Mesodermal cell (in vitro differentiated cells): ENCODE measurements around the gene EGFLAM.

Experiments
- H3K27ac ChIP-seq: 2 replicates; pipeline ENCODE4 v1.7.0; 2013; ENCODE audit warnings: mild to moderate bottlenecking, low read depth, low read length, moderate library complexity; ENCODE audit not compliant: severe bottlenecking
- H3K36me3 ChIP-seq: 2 replicates; pipeline ENCODE4 v1.7.1; 2013; ENCODE audit warnings: mild to moderate bottlenecking, low read length, moderate library complexity; ENCODE audit not compliant: control insufficient read depth, insufficient read depth
- H3K4me1 ChIP-seq: one replicate; pipeline ENCODE4 v1.7.1; 2013; ENCODE audit warnings: mild to moderate bottlenecking, low read length; ENCODE audit not compliant: insufficient read depth, control insufficient read depth, poor library complexity, severe bottlenecking
- H3K4me3 ChIP-seq: 2 replicates; pipeline ENCODE4 v1.7.0; 2013; ENCODE audit warnings: low read length, control low read depth, mild to moderate bottlenecking; ENCODE audit not compliant: insufficient read depth, poor library complexity, severe bottlenecking; ENCODE audit errors: extremely low read depth
- H3K9me3 ChIP-seq: 2 replicates; pipeline ENCODE4 v1.7.1; 2013; ENCODE audit warnings: mild to moderate bottlenecking, low read length, moderate library complexity; ENCODE audit not compliant: control insufficient read depth
- WGBS, 2 experiments: methylation state at CpG; one replicate each; pipeline ENCODE4 v1.1.5; 2013; ENCODE audit warnings: missing lambda C conversion rate in 2 of 2; ENCODE audit not compliant: insufficient coverage in 2 of 2; 5-methylcytosine and 5-hydroxymethylcytosine counted together

Gene EGFLAM

DNA sequence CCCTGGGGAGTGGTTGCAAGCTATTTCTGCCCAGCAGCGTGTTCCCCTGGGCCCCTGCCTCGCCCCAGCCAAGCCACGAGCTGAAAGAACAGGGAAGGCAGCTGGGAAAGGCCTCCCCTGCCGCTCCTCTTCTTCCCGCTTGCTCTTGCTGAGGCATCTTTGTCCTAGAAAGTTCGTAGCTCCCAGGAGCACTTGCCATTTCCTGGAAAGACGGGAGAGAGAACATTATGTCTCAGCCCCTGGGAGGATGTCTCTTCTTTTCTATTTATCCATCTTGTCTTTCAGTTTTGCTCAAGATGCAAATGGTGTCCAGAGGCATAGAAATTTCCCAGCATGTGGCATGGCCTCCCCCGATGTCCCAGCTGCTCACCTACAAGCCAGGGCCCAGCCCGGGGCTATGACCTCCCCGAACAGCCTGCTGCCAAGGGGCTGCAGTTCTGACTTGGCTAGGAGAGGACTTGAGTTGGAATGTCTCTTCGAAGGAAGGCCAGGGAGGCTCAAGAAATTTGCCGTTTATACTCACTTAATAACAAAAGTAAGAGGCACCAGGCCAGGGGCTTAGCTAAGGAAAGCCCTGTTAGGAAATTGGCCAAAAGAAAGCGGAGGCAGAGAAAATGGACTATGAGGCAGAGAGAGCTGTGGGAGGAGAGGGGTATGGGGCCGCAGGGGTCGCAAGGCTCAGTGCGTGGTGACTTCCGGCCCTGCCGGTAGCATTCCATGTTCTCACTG is 210.8 kb downstream of the EGFLAM start:
- no peak overlapping the region for H3K27ac ChIP-seq
- no peak overlapping the region for H3K4me3 ChIP-seq
- no peaks in the 10 kb centered on the region for H3K36me3 ChIP-seq
- no peaks in the 10 kb centered on the region for H3K9me3 ChIP-seq
- peaks cover 14% of the 10 kb centered on the region for H3K4me1 ChIP-seq
- WGBS, 2 experiments, result 87 to 89% methylated on average over 10 to 13 of the region's 18 CpGs

DNA sequence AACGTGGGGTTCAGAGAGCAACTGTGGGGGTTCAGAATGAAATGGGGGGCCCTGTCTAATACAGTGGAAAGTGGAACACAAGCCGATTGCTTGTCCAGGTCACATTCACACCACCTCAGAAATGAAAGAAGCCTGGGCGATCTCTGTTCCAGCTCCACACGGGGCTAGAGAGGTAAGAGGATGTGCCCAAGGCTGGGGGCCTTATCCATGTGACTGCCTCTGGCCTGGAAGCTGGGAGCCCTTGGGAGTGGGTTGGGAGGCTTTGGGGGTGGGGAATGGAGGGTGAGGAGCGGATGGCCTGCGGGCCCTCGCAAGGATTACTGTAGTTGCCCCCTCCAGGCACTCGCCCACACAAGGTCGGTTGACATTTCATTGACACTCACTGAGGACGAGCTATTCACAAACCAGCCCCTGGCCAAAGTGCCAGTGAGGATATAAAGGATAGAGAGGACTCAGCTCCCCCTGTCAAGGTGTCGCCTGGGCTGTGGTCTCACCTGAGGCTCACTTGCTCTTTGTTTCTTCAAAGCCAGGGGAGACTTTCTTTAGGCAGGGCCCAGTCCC is 211.4 kb downstream of the EGFLAM start:
- H3K27ac ChIP-seq, result no peak overlapping the region
- WGBS, 2 experiments, result 89 to 93% methylated on average over 5 to 6 of the region's 11 CpGs
- no peaks in the 10 kb centered on the region for H3K36me3 ChIP-seq
- no peaks in the 10 kb centered on the region for H3K9me3 ChIP-seq
- H3K4me3 ChIP-seq, result no peak overlapping the region
- H3K4me1 ChIP-seq, result peaks cover 10% of the 10 kb centered on the region

GRCh38 chr5:38471709-38472108 is 213.3 kb downstream of the EGFLAM start:
- no peaks in the 10 kb centered on the region for H3K36me3 ChIP-seq
- H3K27ac ChIP-seq, result no peak overlapping the region
- no peak overlapping the region for H3K4me3 ChIP-seq
- H3K4me1 ChIP-seq, result peaks cover 10% of the 10 kb centered on the region
- 93 to 100% methylated on average over 3 to 4 of the region's 4 CpGs for WGBS, 2 experiments
- no peaks in the 10 kb centered on the region for H3K9me3 ChIP-seq

GRCh38 chr5:38472541-38472940 is 214.2 kb downstream of the EGFLAM start:
- Histone ChIP-seq H3K27ac (no peak overlapping the region), H3K4me1 (peaks cover 9% of the 10 kb centered on the region), H3K4me3 (no peak overlapping the region), H3K9me3 (no peaks in the 10 kb centered on the region), H3K36me3 (no peaks in the 10 kb centered on the region)
- WGBS, 2 experiments, result 98% methylated on average over 5 to 6 of the region's 7 CpGs

- Histone ChIP-seq H3K4me1 (peaks cover 4% of the 10 kb centered on the region), H3K27ac (no peak overlapping the region), H3K9me3 (no peaks in the 10 kb centered on the region), H3K36me3 (no peaks in the 10 kb centered on the region), H3K4me3 (no peak overlapping the region)
- 68 to 76% methylated on average over 6 to 7 of the region's 8 CpGs for WGBS, 2 experiments
These were observed 214.6 kb downstream of the EGFLAM start for GRCh38 chr5:38473008-38473407.

- Histone ChIP-seq H3K4me3 (no peak overlapping the region), H3K4me1 (no peaks in the 10 kb centered on the region), H3K27ac (no peak overlapping the region), H3K9me3 (no peaks in the 10 kb centered on the region), H3K36me3 (peaks cover 26% of the 10 kb centered on the region)
- WGBS, 2 experiments, result 100% methylated on average over 2 of the region's 3 CpGs; no CpG with 5 or more reads in 1 of the 2 experiments
These were observed 219.8 kb downstream of the EGFLAM start for GRCh38 chr5:38478166-38478565.

DNA sequence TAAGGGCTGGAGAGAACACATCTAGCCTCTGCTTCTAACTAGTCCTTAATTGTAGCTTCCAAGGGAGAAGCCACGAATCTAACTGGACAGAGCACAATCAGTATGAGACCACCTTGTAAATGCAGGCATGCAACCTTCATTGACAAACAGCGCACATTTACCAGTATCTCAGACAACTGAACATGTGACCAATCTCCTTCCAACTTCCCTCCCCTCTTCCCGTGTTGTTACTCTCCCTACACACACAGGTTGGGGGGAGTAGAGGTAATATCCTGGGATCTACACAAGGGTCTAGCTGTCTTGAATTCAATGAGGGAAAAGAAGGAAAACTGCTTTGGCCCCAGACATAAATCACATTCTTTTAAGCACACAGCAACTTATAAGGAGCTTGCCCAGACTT is 220.5 kb downstream of the EGFLAM start:
- Histone ChIP-seq H3K27ac (no peak overlapping the region), H3K4me1 (no peaks in the 10 kb centered on the region), H3K9me3 (no peaks in the 10 kb centered on the region), H3K36me3 (peaks cover 29% of the 10 kb centered on the region), H3K4me3 (no peak overlapping the region)
- 87% methylated on average over 2 of the region's 3 CpGs; no CpG with 5 or more reads in 1 of the 2 experiments for WGBS, 2 experiments

- Histone ChIP-seq H3K36me3 (peaks cover 32% of the 10 kb centered on the region), H3K4me1 (no peaks in the 10 kb centered on the region), H3K4me3 (no peak overlapping the region), H3K9me3 (no peaks in the 10 kb centered on the region), H3K27ac (no peak overlapping the region)
- 82% methylated on average over 3 of the region's 6 CpGs; no CpG with 5 or more reads in 1 of the 2 experiments for WGBS, 2 experiments
These were observed 221.1 kb downstream of the EGFLAM start for GRCh38 chr5:38479315-38479904.

- Histone ChIP-seq H3K4me1 (no peaks in the 10 kb centered on the region), H3K4me3 (no peak overlapping the region), H3K27ac (no peak overlapping the region), H3K36me3 (peaks cover 65% of the 10 kb centered on the region), H3K9me3 (no peaks in the 10 kb centered on the region)
- WGBS, 2 experiments, result 98 to 100% methylated on average over 9 of the region's 10 CpGs
These were observed 225.5 kb downstream of the EGFLAM start for GRCh38 chr5:38483805-38484398.

- WGBS, 2 experiments, result 94 to 95% methylated on average over 5 of the region's 6 CpGs
- H3K36me3 ChIP-seq, result peaks cover 72% of the 10 kb centered on the region
- H3K4me1 ChIP-seq, result no peaks in the 10 kb centered on the region
- H3K9me3 ChIP-seq, result no peaks in the 10 kb centered on the region
- no peak overlapping the region for H3K27ac ChIP-seq
- H3K4me3 ChIP-seq, result no peak overlapping the region
These were observed 235.8 kb downstream of the EGFLAM start for GRCh38 chr5:38494175-38494574.
